ENCODE measurements around the gene CHRNE. TPM values are rescaled to one million over a fixed set of nuclear protein-coding genes. Genes with fewer than 3 reads are reported as not detected.

CHRNE gene
- total RNA-seq, 2 experiments from 2014 or later, result 0.27 to 0.32 TPM

DNA sequence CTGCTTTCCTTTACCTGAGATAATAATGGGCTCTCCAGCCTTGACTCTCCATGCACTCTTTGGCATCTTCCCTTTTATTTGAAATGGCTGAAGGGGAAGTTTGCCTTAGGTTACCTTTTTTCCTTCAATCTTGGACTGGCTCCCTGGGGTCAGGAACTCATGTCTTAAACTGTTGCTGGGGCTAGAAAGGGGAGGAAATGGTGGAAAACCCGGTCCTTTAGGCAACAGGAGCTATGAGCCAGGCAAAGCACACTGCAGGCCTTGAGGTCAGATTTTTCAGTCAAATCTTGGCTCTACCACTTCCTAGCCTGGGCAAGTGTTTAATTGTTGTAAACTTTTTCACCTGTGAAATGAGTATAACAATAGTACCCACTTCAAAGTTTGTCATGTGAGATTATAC is 39.6 kb downstream of the CHRNE start:
- Histone ChIP-seq H3K4me3 (ENCODE audit: low read depth, low read length, poor library complexity, severe bottlenecking) (no peak overlapping the region), H3K9me3 (ENCODE audit: low read length) (no peaks in the 10 kb centered on the region), H3K9me2 (ENCODE audit: insufficient read depth, low read length) (no peaks in the 10 kb centered on the region), H3K27ac (ENCODE audit: low read depth, low read length, poor library complexity, severe bottlenecking) (no peak overlapping the region), H3K79me2 (ENCODE audit: insufficient read depth, low read depth, low read length) (no peaks in the 10 kb centered on the region), H4K20me1 (ENCODE audit: insufficient read depth, low read length) (no peaks in the 10 kb centered on the region), H3K36me3 (ENCODE audit: insufficient read depth, low read length) (peaks cover 3% of the 10 kb centered on the region; the same call in 1 of the 2 replicates), H2AFZ (ENCODE audit: low read length) (no peak overlapping the region), H3K4me2 (ENCODE audit: low read length) (no peak overlapping the region), H3K4me1 (ENCODE audit: insufficient read depth, low read length, poor library complexity, severe bottlenecking) (no peaks in the 10 kb centered on the region)
- no peak for DNase-seq (ENCODE audit: low spot score)
- no TSS peak for BruUV-seq (replicated peaks)
- intact Hi-C loops (cut with micrococcal nuclease; ENCODE audit: unreplicated experiment), result no loop called here
- POLR2A ChIA-PET, result no interaction called here
- TF ChIP-seq, protein P1, sequence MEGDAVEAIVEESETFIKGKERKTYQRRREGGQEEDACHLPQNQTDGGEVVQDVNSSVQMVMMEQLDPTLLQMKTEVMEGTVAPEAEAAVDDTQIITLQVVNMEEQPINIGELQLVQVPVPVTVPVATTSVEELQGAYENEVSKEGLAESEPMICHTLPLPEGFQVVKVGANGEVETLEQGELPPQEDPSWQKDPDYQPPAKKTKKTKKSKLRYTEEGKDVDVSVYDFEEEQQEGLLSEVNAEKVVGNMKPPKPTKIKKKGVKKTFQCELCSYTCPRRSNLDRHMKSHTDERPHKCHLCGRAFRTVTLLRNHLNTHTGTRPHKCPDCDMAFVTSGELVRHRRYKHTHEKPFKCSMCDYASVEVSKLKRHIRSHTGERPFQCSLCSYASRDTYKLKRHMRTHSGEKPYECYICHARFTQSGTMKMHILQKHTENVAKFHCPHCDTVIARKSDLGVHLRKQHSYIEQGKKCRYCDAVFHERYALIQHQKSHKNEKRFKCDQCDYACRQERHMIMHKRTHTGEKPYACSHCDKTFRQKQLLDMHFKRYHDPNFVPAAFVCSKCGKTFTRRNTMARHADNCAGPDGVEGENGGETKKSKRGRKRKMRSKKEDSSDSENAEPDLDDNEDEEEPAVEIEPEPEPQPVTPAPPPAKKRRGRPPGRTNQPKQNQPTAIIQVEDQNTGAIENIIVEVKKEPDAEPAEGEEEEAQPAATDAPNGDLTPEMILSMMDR (conservative IDR thresholded peaks at IDR 0.05; ENCODE audit: low read length), result no peak
- TF ChIP-seq EZH2phosphoT487 (IDR thresholded peaks at IDR 0.05; ENCODE audit: borderline replicate concordance, low read depth, low read length), result no peak
- CTCF ChIA-PET (ENCODE audit: unreplicated experiment), result no interaction called here

DNA sequence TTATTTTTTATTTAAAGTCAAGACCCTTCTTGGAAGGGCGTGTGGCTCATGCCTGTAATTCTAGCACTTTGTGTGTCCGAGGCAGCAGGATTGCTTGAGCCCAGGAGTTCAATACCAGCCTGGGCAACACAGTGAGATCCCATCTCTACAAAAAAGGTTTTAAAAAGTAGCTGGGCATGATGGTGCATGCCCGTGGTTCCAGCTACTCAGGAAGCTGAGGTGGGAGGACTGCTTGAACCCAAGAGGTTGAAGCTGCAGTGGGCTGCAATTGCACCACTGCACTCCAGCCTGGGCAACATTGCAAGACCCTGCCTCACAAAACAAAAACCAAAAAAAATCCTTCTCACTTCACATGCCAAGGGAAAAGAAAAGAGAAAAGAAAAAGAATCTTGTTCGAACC is 40.2 kb downstream of the CHRNE start:
- TF ChIP-seq, protein P1 (conservative IDR thresholded peaks at IDR 0.05; ENCODE audit: low read length), result no peak
- no peak for TF ChIP-seq EZH2phosphoT487 (IDR thresholded peaks at IDR 0.05; ENCODE audit: borderline replicate concordance, low read depth, low read length)
- intact Hi-C loops (cut with micrococcal nuclease; ENCODE audit: unreplicated experiment), result no loop called here
- H3K36me3 ChIP-seq (ENCODE audit: insufficient read depth, low read length), result peaks cover 3% of the 10 kb centered on the region; the same call in 1 of the 2 replicates
- BruUV-seq (replicated peaks), result no TSS peak
- H3K9me3 ChIP-seq (ENCODE audit: low read length), result no peaks in the 10 kb centered on the region
- peaks cover 2% of the 10 kb centered on the region for H3K4me1 ChIP-seq (ENCODE audit: insufficient read depth, low read length, poor library complexity, severe bottlenecking)
- POLR2A ChIA-PET, result no interaction called here
- CTCF ChIA-PET (ENCODE audit: unreplicated experiment), result no interaction called here
- no peak overlapping the region for H3K4me3 ChIP-seq (ENCODE audit: low read depth, low read length, poor library complexity, severe bottlenecking)
- H4K20me1 ChIP-seq (ENCODE audit: insufficient read depth, low read length), result no peaks in the 10 kb centered on the region
- H3K9me2 ChIP-seq (ENCODE audit: insufficient read depth, low read length), result no peaks in the 10 kb centered on the region
- H3K79me2 ChIP-seq (ENCODE audit: insufficient read depth, low read depth, low read length), result no peaks in the 10 kb centered on the region
- no peak overlapping the region for H2AFZ ChIP-seq (ENCODE audit: low read length)
- no peak overlapping the region for H3K27ac ChIP-seq (ENCODE audit: low read depth, low read length, poor library complexity, severe bottlenecking)
- no peak for DNase-seq (ENCODE audit: low spot score)
- H3K4me2 ChIP-seq (ENCODE audit: low read length), result no peak overlapping the region

DNA sequence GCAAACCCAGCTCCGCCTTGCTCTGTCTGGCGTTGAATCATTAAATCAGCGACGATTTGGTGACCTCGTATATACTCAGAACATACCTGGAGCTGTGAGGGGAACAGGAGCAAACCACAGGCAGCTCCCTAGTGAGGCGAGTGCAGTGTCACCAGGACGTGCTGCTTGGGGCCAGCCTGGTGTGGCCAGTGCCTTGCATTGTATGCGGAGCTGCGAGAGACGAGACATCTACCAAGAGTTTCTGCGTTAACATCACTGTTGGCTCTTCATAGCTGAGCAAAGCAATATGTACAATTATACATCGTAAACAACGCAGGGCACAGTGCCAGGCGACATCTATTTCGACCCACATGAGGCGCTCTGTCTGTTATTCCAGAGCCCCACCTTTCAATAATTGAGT is 41.8 kb downstream of the CHRNE start:
- Histone ChIP-seq H3K79me2 (ENCODE audit: insufficient read depth, low read depth, low read length) (no peaks in the 10 kb centered on the region), H3K4me3 (ENCODE audit: low read depth, low read length, poor library complexity, severe bottlenecking) (no peak overlapping the region), H3K4me1 (ENCODE audit: insufficient read depth, low read length, poor library complexity, severe bottlenecking) (peaks cover 3% of the 10 kb centered on the region), H3K4me2 (ENCODE audit: low read length) (no peak overlapping the region), H3K36me3 (ENCODE audit: insufficient read depth, low read length) (peaks cover 3% of the 10 kb centered on the region; the same call in 1 of the 2 replicates), H3K9me3 (ENCODE audit: low read length) (no peaks in the 10 kb centered on the region), H4K20me1 (ENCODE audit: insufficient read depth, low read length) (no peaks in the 10 kb centered on the region), H2AFZ (ENCODE audit: low read length) (no peak overlapping the region), H3K9me2 (ENCODE audit: insufficient read depth, low read length) (no peaks in the 10 kb centered on the region), H3K27ac (ENCODE audit: low read depth, low read length, poor library complexity, severe bottlenecking) (no peak overlapping the region)
- intact Hi-C loops (cut with micrococcal nuclease; ENCODE audit: unreplicated experiment), result no loop called here
- DNase-seq (ENCODE audit: low spot score), result no peak
- TF ChIP-seq EZH2phosphoT487 (IDR thresholded peaks at IDR 0.05; ENCODE audit: borderline replicate concordance, low read depth, low read length), result no peak
- TF ChIP-seq, protein P1 (conservative IDR thresholded peaks at IDR 0.05; ENCODE audit: low read length), result no peak
- POLR2A ChIA-PET, result interaction anchor here (1.5 kb wide), 1 partner anchor 17 kb away, joined by 3 read pairs; no protein-coding TSS in a partner anchor
- BruUV-seq (replicated peaks), result no TSS peak
- CTCF ChIA-PET (ENCODE audit: unreplicated experiment), result no interaction called here

Measured in OCI-LY7 (cell line).